ENCODE measurements around the gene DFFA.

- TF ChIP-seq POLR2A (IDR thresholded peaks at IDR 0.05) (no peak), CTCF (IDR thresholded peaks at IDR 0.05) (no peak)
Measured at GRCh38 chr1:10470043-10470442, 2.3 kb downstream of the DFFA start.
